Thyroid gland (tissue), 4 donors: ENCODE results near the gene FOXF1.

Experiments
- POLR2A ChIP-seq, 2 donors: fragments of 450-650 bp; IDR thresholded peaks; one replicate each; pipeline ENCODE4 v1.6.1; 2017; ENCODE audit warnings: antibody characterized with exemption in 2 of 2, mild to moderate bottlenecking in 2 of 2, moderate library complexity in 1 of 2
- TF ChIP-seq, protein P1 (sequence below), 6 experiments: fragments of 200-600 bp in 3 of 6; fragments of 450-650 bp in 3 of 6; sonication (generic) in 3 of 6; IDR thresholded peaks; one replicate each; pipeline ENCODE4 v1.5.1; 2016 to 2019; ENCODE audit warnings: antibody characterized with exemption in 6 of 6, mild to moderate bottlenecking in 2 of 6, inconsistent platforms in 1 of 6, moderate library complexity in 1 of 6

DNA sequence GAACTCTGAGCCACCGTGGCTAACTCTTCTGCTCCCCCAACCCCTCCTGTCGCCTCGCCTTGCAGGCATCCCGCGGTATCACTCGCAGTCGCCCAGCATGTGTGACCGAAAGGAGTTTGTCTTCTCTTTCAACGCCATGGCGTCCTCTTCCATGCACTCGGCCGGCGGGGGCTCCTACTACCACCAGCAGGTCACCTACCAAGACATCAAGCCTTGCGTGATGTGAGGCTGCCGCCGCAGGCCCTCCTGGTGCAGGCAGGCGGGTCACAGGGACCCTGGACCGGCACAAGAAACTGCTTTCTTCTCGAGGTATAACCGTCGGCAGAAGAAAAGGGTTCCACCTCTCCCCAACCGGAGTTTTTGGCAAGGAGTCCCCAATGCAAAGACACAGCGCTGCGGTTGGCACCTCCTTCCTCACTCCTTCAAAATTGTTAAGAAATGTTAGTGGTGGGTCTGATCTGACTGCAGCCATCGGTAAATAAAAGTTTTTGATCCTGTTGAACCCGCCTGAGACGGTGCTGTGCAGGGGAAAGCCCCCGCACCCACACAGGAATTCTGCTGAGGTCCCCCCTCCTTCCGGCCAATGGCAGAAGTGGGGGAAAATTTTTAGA is 2.6 kb downstream of the FOXF1 start:
- TF ChIP-seq, protein P1, sequence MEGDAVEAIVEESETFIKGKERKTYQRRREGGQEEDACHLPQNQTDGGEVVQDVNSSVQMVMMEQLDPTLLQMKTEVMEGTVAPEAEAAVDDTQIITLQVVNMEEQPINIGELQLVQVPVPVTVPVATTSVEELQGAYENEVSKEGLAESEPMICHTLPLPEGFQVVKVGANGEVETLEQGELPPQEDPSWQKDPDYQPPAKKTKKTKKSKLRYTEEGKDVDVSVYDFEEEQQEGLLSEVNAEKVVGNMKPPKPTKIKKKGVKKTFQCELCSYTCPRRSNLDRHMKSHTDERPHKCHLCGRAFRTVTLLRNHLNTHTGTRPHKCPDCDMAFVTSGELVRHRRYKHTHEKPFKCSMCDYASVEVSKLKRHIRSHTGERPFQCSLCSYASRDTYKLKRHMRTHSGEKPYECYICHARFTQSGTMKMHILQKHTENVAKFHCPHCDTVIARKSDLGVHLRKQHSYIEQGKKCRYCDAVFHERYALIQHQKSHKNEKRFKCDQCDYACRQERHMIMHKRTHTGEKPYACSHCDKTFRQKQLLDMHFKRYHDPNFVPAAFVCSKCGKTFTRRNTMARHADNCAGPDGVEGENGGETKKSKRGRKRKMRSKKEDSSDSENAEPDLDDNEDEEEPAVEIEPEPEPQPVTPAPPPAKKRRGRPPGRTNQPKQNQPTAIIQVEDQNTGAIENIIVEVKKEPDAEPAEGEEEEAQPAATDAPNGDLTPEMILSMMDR (IDR thresholded peaks at IDR 0.05): no peak
- no peak for TF ChIP-seq POLR2A (IDR thresholded peaks at IDR 0.05)
